ENCODE data around the gene GABRG1. TPM values are rescaled to one million over a fixed set of nuclear protein-coding genes. Genes with fewer than 3 reads are reported as not detected.

The GABRG1 gene
- not detected in 2 replicates for total RNA-seq

DNA sequence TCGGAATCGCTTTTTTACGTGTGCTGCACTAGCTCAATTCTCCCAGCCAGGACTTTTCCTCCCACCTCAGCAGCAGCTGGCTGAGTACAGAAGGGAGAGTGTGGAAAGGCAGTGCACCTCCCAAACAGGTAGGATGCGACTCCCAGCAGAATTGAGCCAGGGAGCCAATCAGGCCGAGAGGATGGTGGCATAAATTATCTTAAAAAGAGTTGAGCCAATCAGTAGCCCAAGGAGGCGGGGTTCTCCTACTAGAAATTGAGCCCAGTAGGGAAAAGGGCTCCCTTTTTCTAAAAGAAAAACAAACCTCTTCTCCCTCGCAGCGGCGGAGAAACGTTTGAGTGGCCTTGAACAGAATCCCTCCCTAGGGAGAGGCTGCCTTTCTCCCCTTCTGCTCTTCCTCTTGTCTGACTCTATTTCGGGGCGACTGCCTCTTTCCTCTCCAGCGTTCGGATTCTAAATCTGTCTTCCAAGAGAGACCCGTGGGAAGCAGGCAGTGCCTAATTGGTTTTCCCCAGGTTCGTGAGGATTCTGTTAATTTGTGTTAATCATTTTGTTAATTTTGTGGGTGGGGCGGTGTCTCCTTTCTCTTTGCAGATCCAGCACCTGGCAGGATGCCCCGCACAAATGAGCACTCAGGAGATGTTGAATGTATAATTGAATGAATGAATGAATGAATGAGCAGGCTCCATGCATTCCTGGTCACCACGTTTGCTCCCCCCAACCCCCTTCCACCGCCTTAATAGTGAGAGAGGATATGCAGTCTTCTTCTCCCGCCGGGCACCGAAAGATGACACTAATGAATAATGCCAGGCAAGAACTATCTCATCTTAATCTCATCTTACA is at the start of gene GABRG1:
Gene GABRG1, minus strand, starts transcription at position 142 of the 843 bp plus-strand sequence. Its CDS starts 141 bp downstream, at position 1.

